ENCODE results near the gene VWA5B2.

VWA5B2 gene

DNA sequence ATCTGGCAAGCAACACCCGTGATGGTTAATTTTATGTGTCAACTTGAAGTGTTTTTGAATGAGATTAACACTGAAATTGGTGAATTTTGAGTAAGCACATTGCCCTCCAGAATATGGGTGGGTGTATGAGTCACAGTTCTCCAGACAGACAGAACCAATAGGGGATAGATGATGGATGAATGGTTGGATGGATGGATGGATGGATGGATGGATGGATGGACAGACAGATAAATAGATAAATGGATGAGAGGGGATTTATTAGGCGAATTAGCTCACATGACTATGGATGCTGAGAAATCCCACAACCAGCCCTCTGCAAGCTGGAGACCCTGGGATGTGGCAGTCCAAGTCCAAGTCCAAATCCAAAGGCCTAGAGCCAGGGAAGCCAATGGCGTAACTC lies 5.4 kb upstream of the VWA5B2 start:
- no peak for DNase-seq (ENCODE audit: low spot score)

DNA sequence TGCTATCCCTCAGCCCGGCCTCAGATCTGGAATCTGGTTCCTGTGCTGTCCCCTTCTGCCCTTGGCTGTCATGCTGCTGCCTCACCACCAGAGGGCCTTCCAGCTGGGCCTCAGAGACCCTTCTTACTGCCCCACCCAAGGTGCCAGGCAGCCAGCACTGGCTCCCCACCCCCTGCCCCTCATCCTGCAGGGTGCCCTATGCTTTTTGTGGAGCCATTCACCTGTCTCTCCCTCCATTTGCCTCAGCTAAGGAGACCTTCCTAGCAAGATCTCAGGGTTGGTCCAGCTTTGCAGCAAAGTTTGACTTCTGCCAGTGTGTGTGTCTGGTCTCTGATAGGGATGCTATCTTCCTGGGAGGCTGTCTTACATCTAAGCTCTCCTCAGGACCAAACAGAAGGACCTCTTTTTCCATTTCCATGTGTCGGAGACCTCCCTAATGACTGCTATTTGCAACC lies 1.9 kb upstream of the VWA5B2 start:
- DNase-seq (ENCODE audit: low spot score): peak; percentile 75

DNA sequence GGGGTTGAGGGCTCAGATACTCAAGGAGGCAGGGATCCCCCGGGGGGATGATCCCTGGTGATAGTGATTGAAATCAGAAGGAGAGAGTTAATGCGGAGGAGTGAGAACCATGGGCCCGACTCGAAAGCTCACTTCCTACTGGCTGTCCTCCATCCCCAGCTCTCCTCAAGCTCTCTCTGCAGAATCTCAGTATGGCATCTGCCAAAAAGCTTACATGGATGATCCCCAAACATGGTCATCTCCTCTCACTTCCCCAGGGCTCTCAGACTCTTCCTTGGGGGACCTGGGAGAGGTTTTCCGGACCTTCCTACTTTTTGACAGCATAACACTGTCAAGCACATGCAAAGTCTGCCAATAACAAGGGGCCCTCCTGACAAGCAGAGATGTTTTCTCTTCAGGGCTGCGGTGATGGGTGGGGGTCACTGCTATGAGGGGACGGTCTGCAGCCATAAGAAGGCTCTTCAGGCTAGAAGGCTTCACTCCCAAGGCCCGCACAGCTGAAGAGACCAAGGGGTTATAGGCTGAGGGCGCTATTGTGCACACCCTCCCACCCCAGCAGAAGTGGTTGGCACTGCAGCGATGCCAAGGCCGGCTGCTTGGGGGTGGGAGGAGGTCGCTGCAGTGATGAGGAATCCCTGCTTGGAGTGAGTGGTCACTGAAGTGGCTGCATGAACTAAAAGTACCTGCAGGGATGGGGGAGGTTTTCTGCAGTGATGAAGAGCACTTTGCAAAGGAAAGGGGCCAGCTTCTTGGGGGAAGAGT lies 828 bp upstream of the VWA5B2 start:
- no peak for DNase-seq (ENCODE audit: low spot score)

DNA sequence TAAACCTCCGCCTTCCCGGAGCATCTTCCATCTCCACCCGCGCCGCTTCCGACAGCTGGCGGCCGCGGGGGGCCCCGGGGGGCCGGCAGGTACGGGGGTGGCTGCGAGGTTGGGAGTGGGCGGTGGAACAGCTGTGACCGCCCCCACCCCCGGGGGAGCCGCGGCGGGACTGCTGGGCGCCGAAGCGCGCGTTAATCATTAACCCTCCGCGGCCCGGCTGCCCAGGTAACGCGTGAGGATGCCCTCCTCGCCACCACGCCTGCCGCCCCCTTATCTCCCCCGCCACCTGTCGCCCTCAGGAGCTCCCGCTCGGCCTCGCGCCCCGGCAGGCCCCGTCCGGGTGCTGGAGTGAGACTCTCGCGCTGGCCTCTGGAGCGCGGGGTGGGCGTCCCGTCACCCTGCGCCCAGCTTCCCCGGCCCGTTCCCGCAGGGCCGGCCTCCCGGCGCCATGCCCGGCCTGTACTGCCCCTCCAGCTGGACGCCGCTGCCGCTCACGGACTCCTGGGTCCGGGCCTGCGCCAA lies 757 bp downstream of the VWA5B2 start:
- DNase-seq (ENCODE audit: low spot score): peak; percentile 85

DNA sequence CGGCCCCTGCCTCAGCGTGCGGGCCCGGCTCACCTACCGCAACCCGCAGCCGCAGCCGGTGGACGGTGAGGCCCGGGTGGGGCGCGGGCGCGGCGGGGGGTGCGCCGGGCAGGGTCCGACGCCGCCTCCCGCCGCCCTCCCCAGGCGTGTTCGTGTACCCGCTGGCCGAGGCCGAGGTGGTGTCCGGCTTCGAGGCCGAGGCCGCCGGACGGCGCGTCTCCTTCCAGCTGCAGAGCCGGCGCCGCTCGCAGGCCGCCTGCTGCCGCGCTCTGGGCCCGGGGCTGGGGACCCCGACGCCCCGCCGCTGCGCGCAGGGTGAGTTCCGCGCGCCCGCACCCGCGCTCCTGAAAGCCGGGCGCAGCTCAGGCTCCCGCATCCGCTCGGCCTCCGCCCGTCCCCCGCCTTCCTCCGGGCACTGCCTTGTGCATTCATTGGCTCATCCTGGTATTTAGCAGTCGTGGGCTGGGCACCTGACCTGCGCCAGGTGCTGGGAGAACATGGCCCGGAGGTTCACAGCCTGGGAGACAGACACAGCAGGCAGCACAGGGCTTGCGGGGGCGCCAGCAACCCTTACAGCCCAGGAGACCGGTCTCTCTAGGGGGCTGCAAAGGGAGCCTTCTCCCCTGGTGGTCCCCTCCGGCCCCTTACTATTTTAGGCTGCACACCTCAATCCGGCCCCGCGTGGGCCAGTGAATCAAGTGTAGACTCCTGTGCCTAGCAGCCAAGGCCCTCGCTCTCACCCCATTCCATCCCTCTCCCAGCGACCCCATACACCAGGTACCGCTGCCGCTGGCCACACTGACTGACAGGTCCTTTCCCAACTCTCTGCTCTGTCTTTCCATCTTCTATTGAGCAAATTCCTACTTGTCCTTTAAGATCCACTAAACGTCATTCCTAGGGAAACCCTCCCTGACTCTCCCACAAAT lies 1.5 kb downstream of the VWA5B2 start:
- DNase-seq (ENCODE audit: low spot score): no peak

DNA sequence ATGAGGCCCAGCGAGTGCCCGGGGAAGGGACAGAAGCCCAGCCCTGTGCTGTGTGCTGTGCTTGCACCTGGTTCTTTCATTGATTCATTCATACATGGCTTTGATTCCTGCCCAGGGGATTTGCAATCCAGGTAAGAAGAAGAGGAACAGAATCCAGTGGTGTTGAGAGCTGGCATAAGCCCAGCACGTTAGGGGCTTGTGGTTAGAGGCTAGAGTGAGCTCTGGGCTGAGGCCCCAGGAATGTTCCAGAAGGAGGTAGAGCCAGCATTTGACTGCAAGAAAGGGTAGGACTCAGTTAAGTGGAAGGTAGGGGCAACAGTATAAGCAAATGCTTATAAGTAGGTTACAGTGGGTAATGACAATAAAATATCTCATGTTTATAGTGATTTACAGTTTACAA lies 2.3 kb downstream of the VWA5B2 start:
- DNase-seq (ENCODE audit: low spot score): no peak

DNA sequence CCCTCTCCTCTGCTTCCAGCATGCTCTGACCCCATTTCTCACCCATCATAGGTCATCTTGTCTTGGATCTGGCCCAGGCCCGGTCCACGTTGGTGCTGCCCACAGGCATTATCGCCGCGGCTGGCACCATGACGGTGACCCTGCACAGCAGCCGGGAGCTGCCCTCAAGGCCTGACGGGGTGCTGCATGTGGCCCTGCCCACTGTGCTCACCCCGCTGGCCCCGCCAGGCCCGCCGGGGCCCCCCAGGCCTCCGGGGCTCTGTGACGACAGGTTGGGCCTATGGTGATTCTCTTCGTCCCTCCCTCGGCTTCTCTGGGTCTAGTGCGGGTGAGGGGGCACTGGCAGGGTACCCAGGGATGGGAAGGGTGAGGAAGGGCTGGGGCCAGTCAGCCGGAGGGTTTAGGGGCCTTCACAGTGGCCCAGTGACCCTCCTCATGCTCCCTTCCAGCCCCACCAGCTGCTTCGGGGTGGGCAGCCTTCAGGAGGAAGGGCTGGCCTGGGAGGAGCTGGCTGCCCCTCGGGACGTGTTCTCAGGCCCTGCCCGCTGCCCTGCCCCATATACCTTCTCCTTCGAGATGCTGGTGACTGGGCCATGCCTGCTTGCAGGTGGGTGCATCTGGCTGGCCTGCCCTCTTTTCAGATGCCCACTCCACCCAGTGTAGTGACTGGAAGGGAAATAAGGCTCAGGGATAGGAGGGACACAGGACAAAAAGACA lies 3.9 kb downstream of the VWA5B2 start:
- DNase-seq (ENCODE audit: low spot score): no peak

DNA sequence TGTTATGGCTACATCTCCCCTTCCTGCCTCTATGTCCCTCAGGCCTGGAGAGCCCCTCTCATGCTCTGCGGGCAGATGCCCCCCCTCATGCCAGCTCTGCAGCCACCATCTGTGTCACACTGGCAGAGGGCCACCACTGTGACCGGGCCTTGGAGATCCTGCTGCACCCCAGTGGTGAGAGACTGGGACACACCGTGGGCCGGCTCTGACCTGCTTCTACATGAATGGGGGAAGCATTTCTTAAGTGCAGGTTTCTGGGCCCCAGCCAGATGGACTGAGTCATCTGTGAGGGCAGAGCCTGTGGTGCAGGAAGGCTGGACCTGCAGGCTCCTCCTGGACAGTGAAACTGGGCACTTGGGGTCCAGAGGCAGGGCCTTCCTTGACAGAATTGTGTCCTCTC lies 4.8 kb downstream of the VWA5B2 start:
- no peak for DNase-seq (ENCODE audit: low spot score)

DNA sequence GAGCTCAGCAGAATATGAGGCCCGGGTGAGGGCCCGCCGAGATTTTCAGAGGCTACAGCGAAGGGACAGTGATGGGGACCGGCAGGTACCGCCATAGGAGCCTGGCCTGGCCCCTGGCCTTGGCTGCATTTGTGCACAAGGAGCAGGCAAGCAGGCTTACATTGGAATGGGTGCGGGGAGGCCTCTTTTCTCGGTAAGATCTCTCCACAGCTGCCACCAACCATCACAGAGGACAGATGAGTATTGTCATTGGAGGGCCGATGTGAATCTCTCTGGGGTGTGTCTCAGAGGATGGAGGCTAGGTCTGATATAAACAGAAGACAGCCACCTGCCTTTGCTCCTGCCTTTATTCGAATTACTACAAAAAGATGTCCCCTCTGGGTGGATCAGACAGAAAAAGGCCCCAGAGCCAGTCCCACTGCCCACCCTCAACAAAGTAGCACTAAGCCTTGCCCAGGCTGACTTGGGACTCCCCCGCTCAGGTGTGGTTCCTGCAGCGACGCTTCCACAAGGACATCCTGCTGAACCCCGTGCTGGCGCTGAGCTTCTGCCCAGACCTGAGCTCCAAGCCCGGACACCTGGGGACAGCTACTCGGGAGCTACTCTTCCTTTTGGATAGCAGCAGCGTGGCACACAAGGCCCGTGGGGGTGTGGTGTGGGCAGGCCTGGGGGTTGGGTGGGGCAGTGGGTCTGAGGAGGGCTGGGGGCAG lies 5.4 kb downstream of the VWA5B2 start:
- DNase-seq (ENCODE audit: low spot score): no peak

DNA sequence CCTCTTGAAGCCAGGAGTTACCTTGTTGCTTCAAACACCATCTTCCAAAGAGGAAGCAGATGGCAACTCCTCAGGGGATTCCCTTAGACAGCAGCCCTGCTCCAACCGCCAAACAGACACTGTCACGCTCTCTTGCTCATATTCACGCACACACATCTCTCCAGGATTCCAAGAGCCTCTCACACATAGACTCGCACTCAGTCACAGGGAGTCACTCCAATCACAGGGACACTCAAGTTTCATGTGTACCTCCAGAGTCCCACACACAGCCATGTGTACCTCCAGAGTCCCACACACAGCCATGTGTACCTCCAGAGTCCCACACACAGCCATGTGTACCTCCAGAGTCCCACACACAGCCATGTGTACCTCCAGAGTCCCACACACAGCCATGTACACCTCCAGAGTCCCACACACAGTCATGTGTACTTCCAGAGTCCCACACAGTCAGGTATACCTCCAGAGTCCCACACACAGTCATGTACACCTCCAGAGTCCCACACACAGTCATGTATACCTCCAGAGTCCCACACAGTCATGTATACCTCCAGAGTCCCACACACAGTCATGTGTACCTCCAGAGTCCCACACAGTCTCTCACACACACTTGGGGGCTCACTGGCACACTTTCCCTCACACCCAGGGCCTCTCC lies 6.1 kb downstream of the VWA5B2 start:
- DNase-seq (ENCODE audit: low spot score): no peak

DNA sequence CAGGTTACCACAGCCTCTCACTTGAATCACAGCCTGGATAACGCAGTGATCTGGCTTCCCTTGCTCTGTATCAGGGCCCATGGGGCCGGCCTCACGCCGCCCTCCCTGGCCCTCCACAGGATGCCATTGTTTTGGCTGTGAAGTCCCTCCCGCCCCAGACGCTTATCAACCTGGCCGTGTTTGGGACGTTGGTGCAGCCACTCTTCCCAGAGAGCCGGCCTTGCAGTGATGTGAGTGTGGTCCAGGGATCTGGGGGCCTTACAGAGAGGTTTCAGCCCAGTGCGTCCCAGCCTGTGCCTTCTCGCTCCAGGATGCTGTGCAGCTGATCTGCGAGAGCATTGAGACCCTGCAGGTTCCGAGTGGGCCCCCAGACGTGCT lies 6.6 kb downstream of the VWA5B2 start:
- DNase-seq (ENCODE audit: low spot score): no peak

DNA sequence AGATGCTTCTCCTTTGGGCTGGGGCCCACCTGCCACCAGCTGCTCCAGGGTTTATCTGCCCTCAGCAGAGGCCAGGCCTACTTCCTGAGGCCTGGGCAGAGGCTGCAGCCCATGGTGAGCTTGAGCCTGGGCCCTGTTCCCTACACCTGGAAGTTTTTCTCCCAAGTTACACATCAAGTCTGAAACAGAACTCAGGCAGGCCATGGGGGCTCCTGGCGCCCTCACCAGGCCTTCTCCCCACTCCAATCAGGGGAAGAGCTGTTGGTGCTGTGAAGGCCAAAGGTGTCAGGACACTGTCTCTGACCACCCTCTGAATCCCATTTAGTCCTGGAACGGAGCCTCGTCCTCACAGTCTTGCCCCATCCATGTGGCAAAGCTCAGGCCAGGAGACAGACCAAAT lies 7.3 kb downstream of the VWA5B2 start:
- no peak for DNase-seq (ENCODE audit: low spot score)

DNA sequence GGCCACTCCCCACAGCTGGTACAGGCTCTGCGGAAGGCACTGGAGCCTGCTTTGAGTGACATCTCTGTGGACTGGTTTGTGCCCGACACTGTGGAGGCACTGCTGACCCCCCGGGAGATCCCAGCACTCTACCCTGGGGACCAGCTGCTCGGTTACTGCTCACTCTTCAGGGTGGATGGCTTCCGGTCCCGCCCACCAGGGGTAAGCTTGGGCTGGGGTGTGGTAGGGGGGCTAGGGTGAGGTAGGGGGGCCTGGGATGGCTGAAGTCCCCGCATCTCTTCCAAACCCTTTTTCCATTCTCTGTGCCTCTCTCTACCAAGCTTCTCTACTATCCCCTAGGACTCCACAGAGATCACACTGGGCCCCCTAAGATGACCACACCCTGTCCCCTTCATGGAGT lies 7.8 kb downstream of the VWA5B2 start:
- no peak for DNase-seq (ENCODE audit: low spot score)

DNA sequence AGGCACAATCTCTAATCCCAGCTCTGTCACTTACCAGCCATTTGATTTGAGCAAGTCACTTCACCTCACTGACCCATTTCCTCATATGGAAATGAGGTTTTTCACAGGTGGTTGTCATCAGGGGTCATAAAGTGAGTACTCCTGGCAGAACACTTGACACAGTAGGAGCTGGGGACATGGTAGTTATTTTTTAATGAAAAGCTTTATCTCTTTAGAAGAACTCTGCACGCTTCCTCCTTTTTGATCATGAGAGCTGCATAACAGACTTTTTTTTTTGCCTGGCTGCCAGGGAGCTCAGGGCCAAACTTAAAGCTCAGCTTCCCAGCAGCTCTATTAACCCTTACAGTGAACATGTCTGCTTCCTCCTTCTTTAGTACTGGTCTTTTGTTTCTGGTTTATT lies 8.4 kb downstream of the VWA5B2 start:
- DNase-seq (ENCODE audit: low spot score): no peak

DNA sequence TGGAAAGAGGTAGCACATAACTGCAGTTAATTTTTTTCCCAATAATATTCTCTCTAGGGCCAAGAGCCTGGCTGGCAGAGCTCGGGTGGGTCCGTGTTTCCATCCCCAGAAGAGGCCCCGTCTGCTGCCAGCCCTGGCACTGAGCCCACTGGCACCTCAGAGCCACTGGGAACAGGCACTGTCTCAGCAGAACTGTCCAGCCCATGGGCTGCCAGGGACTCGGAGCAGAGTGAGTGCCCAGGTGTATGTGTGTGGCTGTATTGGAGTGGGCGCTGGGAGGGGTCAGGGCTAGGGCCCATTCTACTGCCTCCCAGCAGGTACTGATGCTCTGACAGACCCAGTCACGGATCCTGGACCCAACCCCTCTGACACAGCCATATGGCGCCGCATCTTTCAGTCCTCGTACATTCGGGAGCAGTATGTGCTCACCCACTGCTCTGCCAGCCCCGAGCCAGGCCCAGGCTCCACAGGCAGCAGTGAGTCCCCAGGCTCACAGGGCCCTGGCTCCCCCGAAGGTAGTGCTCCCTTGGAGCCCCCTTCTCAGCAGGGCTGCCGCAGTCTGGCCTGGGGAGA lies 8.9 kb downstream of the VWA5B2 start:
- DNase-seq (ENCODE audit: low spot score): no peak

DNA sequence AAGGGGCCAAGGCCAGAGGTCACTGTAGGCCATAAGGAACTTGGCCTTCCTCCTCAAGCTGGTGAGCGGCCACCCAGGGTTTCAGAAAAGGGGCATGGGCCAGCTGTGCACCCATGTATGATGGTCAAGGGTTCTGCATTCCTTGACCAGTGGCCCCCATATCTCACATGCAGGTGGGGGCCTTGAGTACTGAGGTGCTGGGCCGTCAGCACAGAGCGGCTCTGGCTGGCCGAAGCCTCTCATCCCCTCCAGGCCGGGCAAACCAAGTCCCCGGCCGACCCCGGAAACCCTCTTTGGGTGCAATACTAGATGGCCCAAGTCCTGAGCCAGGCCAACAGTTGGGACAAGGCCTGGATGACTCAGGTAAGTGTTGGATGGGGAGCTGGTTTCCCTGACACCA lies 9.8 kb downstream of the VWA5B2 start:
- peak; percentile 3 for DNase-seq (ENCODE audit: low spot score)

DNA sequence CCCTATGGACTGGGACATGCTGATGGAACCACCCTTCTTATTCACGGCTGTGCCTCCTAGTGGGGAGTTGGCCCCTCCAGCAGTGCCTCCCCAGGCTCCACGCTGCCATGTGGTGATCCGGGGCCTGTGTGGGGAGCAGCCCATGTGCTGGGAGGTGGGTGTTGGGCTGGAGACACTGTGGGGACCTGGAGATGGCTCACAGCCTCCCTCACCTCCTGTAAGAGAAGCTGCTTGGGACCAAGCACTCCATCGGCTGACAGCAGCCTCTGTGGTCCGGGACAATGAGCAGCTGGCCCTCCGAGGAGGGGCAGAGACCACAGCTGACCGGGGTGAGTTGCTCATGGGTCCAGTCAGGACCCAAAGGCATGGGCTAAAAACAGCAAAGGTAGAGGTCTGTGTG lies 10.3 kb downstream of the VWA5B2 start:
- DNase-seq (ENCODE audit: low spot score): peak; percentile 5

DNA sequence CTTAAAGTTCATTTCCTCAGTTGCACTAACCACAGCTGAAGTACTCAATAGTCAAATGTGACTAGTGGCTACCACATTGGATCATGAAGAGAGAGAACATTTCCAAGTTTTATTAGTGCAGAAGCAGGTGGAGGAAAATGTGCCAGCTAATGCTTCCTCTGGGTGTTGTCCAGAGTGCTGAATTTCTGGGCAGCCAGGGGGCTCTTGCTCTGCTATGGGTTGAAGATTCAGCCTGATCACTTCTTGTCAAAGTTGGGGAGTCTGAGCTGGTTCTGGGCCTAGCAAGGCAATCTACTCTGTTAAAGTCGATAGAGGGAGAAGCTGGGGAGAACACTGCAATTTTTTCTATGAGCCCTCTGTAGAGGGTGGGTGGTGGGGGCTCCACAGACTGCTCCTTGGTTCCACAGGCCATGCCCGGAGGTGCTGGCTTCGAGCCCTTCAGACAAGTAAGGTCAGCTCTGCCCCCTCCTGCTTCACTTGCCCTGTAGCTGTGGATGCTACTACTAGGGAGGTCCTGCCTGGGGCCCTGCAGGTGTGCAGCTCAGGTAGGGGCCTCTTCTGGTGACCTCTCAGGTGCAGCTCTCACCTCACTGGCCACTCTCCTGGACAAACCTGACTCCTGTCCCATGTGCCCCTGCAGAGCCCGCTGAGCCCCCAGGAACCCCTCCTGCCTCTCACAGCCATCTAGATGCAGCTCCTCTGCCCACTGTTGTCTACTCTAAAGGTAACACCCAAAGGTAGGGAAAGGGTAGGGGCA lies 11.2 kb downstream of the VWA5B2 start:
- DNase-seq (ENCODE audit: low spot score): peak; percentile 68

DNA sequence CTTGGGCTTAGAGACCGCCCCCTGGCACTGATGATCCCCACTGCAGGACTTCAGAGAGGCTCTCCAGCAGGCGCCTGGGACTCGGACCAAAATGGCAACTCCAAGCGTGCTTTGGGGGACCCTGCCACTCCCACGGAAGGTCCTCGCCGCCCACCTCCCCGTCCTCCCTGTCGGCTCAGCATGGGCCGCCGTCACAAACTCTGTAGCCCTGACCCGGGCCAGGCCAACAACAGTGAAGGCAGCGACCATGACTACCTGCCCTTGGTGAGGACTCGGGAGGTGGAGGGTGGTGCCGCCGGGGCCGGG lies 11.7 kb downstream of the VWA5B2 start:
- peak; percentile 14 for DNase-seq (ENCODE audit: low spot score)
